Transverse colon (tissue), 4 donors: ENCODE data around the gene PPME1. TPM values are rescaled to one million over a fixed set of nuclear protein-coding genes. Genes with fewer than 3 reads are reported as not detected.

Source experiments
- DNase-seq: peaks from one replicate; pipeline ENCODE4 v3.0.0-alpha.2; 2019
- H3K27ac ChIP-seq, 4 donors: fragments of 200-600 bp; sonication (generic); 2 replicates each; pipeline ENCODE4 v1.5.1; 2016 to 2018; ENCODE audit warnings: inconsistent platforms in 4 of 4
- H3K27me3 ChIP-seq: fragments of 200-600 bp; sonication (generic); 2 replicates; pipeline ENCODE4 v1.5.1; 2017; ENCODE audit warnings: inconsistent platforms
- H3K36me3 ChIP-seq, 4 donors: fragments of 200-600 bp; sonication (generic); 2 replicates each; pipeline ENCODE4 v1.5.1; 2017 to 2019; ENCODE audit warnings: inconsistent platforms in 4 of 4
- H3K4me1 ChIP-seq, 4 donors: fragments of 200-600 bp; sonication (generic); 2 replicates each; pipeline ENCODE4 v1.5.1; 2017 to 2020; ENCODE audit warnings: inconsistent platforms in 4 of 4
- H3K4me3 ChIP-seq, 4 donors: fragments of 200-600 bp; sonication (generic); 1 replicate in 1 of 4; 2 replicates in 3 of 4; pipeline versions ENCODE4 v1.5.1 to v1.6.1; 2017 to 2019; ENCODE audit warnings: inconsistent platforms in 4 of 4
- H3K9me3 ChIP-seq, 2 donors: fragments of 200-600 bp; sonication (generic); 2 replicates each; pipeline ENCODE4 v1.5.1; 2017 to 2019; ENCODE audit warnings: inconsistent platforms in 2 of 2
- EP300 ChIP-seq: sonication (generic); formaldehyde crosslinking; IDR thresholded peaks from one replicate; pipeline ENCODE4 v1.6.1; 2017; ENCODE audit warnings: antibody characterized with exemption, low read depth
- POLR2A ChIP-seq: fragments of 450-650 bp; IDR thresholded peaks from one replicate; pipeline ENCODE4 v1.6.1; 2016; ENCODE audit warnings: antibody characterized with exemption, mild to moderate bottlenecking, moderate library complexity
- POLR2AphosphoS5 ChIP-seq, 3 donors: sonication (generic); formaldehyde crosslinking; IDR thresholded peaks; one replicate each; pipeline ENCODE4 v1.6.1; 2016; ENCODE audit warnings: antibody characterized with exemption in 3 of 3
- WGBS, 2 donors: methylation state at CpG; one replicate each; pipeline ENCODE4 v1.1.5; 2018; ENCODE audit warnings: low coverage in 1 of 2; 5-methylcytosine and 5-hydroxymethylcytosine counted together
- in situ Hi-C, 4 donors: fragments of 200-750 bp; cut with MboI; loops; one replicate each; pipeline versions ENCODE4 v1.15.0 to v1.15.1; 2017; ENCODE audit warnings: low sequenced_read_pairs in 3 of 4, low pct_ligation_motif_present in 1 of 4, low pct_unique_long_range_greater_than_20kb in 1 of 4
- intact Hi-C: fragments of 100-400 bp; cut with DNase I; formaldehyde crosslinking; loops from one replicate; pipeline ENCODE4 v1.15.1; 2023; ENCODE audit warnings: low total_unique reads
- total RNA-seq, 4 donors: library from RNA; depleted of rRNA; stranded (reverse); fragments of >200 nt; gene quantifications; one replicate each; pipeline ENCODE4 v1.1.0, GENCODE V29; 2016
- TF ChIP-seq, protein P1 (sequence below), 5 experiments: fragments of 200-600 bp in 3 of 5; fragments of 450-650 bp in 2 of 5; sonication (generic) in 3 of 5; IDR thresholded peaks; 1 replicate in 2 of 5; 2 replicates in 3 of 5; pipeline ENCODE4 v1.5.1; 2016 to 2017; ENCODE audit warnings: antibody characterized with exemption in 5 of 5, inconsistent platforms in 3 of 5, mild to moderate bottlenecking in 2 of 5, moderate library complexity in 1 of 5

The PPME1 gene
- total RNA-seq, 4 donors from 2014 or later = 21.3 to 33.7 (median 22.4) TPM

GRCh38 chr11:74132833-74133232 lies 38.3 kb upstream of the PPME1 start:
- Histone ChIP-seq H3K4me3 (no peak overlapping the region), H3K9me3 (no peaks in the 10 kb centered on the region), H3K36me3 (peaks cover 0 to 17% (median 7%) of the 10 kb centered on the region in 4 donors), H3K4me1 (peaks cover 0 to 2% (median under 1%) of the 10 kb centered on the region in 4 donors), H3K27ac (no peak overlapping the region), H3K27me3 (no peaks in the 10 kb centered on the region)
- in situ Hi-C loops = no loop called here
- WGBS, 2 donors = 84 to 89% methylated on average over 3 of the region's 3 CpGs
- intact Hi-C loops = no loop called here
- no peak for DNase-seq
- no peak for TF ChIP-seq EP300

DNA sequence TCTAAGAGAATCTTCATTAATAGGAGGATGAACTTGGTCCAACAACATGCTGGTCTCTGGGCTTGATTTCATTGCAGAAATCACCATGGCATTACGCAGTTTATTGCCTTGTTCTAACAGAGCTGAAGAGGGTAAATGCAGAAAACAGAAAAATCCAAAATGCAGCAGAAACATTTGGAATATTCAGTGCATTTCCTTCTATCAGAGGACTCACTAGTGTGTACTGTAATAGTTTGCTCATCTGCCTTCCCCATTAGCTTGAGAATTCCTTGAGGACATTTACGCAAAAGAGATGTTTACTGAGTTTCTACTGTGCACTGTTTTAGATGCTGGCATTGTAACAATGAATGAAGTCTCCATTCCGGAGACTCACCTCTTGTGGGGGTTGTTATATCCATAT lies 37.7 kb upstream of the PPME1 start:
- 96% methylated on average over 3 of the region's 3 CpGs for WGBS, 2 donors
- intact Hi-C loops = no loop called here
- TF ChIP-seq POLR2A (no peak), POLR2AphosphoS5 (IDR thresholded peaks at IDR 0.05) (no peak), EP300 (no peak)
- TF ChIP-seq, protein P1, sequence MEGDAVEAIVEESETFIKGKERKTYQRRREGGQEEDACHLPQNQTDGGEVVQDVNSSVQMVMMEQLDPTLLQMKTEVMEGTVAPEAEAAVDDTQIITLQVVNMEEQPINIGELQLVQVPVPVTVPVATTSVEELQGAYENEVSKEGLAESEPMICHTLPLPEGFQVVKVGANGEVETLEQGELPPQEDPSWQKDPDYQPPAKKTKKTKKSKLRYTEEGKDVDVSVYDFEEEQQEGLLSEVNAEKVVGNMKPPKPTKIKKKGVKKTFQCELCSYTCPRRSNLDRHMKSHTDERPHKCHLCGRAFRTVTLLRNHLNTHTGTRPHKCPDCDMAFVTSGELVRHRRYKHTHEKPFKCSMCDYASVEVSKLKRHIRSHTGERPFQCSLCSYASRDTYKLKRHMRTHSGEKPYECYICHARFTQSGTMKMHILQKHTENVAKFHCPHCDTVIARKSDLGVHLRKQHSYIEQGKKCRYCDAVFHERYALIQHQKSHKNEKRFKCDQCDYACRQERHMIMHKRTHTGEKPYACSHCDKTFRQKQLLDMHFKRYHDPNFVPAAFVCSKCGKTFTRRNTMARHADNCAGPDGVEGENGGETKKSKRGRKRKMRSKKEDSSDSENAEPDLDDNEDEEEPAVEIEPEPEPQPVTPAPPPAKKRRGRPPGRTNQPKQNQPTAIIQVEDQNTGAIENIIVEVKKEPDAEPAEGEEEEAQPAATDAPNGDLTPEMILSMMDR (IDR thresholded peaks at IDR 0.05) = no peak
- H3K27ac ChIP-seq = no peak overlapping the region
- in situ Hi-C loops = no loop called here
- DNase-seq = no peak
- H3K27me3 ChIP-seq = no peaks in the 10 kb centered on the region
- H3K9me3 ChIP-seq = no peaks in the 10 kb centered on the region
- H3K36me3 ChIP-seq = peaks cover 0 to 17% (median 7%) of the 10 kb centered on the region in 4 donors
- no peak overlapping the region for H3K4me3 ChIP-seq
- peaks cover 3 to 8% (median 6%) of the 10 kb centered on the region in 4 donors for H3K4me1 ChIP-seq

DNA sequence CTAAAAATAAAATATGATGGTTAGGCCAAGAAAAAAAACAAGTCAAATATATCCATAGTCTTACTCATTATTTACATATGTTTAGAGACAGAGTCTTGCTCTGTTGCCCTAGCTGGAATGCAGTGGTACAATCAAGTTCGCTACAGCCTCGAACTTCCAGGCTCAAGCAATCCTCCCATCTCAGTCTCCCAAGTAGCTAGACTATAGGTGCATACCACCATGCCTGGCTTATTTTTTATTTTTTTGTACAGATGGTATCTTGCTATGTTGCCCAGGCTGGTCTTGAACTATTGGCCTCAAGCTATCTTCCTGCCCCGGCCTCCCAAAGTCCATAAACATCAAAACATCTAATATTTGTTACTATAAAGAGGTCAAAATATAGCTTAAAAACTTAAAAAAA lies 36.4 kb upstream of the PPME1 start:
- intact Hi-C loops (no loop called here), in situ Hi-C loops (no loop called here)
- DNase-seq = no peak
- H3K36me3 ChIP-seq = peaks cover 0 to 17% (median 7%) of the 10 kb centered on the region in 4 donors
- H3K27ac ChIP-seq = no peak overlapping the region
- 94 to 98% methylated on average over 3 of the region's 3 CpGs for WGBS, 2 donors
- TF ChIP-seq POLR2A (no peak), POLR2AphosphoS5 (IDR thresholded peaks at IDR 0.05) (no peak), EP300 (no peak)
- TF ChIP-seq, protein P1 (IDR thresholded peaks at IDR 0.05) = no peak
- H3K4me1 ChIP-seq = peaks cover 7 to 18% (median 17%) of the 10 kb centered on the region in 4 donors
- no peak overlapping the region for H3K4me3 ChIP-seq
- no peaks in the 10 kb centered on the region for H3K27me3 ChIP-seq
- H3K9me3 ChIP-seq = no peaks in the 10 kb centered on the region

GRCh38 chr11:74135127-74135840 lies 35.8 kb upstream of the PPME1 start:
- Histone ChIP-seq H3K27ac (no peak overlapping the region), H3K27me3 (no peaks in the 10 kb centered on the region), H3K36me3 (peaks cover 0 to 17% (median 7%) of the 10 kb centered on the region in 4 donors), H3K4me3 (no peak overlapping the region), H3K4me1 (peaks cover 7 to 18% (median 17%) of the 10 kb centered on the region in 4 donors), H3K9me3 (no peaks in the 10 kb centered on the region)
- intact Hi-C loops = no loop called here
- no peak for TF ChIP-seq POLR2A
- no peak for TF ChIP-seq EP300
- TF ChIP-seq, protein P1 (IDR thresholded peaks at IDR 0.05) = no peak
- no peak for TF ChIP-seq POLR2AphosphoS5 (IDR thresholded peaks at IDR 0.05)
- in situ Hi-C loops = no loop called here
- 93% methylated on average over 2 to 3 of the region's 3 CpGs for WGBS, 2 donors
- no peak for DNase-seq
